Measurements from ENCODE around the gene NCOA4. TPM values are rescaled to one million over a fixed set of nuclear protein-coding genes. Genes with fewer than 3 reads are reported as not detected.
"Not testable (repeated sequence)": the region's sequence is repeated elsewhere in the genome, so short reads cannot be mapped to it uniquely, and the experiment has no call there.

Gene NCOA4
- 101 and 107 TPM in 2 replicates for total RNA-seq (2014; rRNA removed; shearing (Covaris generic))
- polyA plus RNA-seq (2014; cell fraction: nucleus; rRNA removed), result 32.6 and 43.9 TPM in 2 replicates

DNA sequence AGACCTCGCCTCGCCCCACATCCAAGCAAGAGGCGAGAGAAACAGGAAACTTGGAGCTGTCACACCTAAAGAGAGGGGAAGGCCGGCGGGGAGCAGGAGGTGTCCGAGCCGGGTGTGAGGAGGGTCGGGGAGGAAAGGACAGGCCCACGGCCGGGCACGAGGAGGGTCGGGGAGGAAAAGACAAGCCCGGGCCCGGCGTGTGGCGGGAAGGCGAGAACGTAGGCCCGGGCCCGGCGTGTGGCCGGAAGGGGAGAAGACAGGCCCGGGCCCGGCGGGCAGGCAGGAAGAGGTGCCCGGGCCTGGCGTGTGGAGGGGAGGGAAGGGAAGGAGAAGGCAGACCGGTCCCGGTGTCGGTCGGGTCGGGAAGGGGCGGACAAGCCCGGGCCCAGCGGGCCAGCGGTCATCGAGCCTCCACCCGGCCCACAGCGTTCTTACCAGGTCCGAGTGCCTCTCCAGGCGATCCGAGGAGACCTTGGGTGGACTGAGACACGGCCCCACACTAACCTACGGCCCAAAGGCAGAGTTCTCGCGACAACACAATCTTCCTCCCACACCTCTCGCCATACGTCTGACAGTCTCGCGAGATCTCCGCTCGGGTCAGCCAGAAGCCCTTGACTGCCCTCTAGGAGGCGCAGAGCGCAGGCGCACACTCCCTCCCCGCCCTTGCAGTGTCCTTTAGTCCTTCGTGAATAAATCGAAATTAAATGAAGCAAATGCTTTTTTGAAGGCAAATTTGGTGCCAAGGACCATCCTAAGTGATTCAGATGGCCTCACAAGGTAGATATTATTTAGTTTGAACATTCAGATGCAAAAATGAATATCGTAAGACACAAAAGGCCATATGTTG is at the start of gene NCOA4:
Gene NCOA4, minus strand, starts transcription at position 533 of the 847 bp plus-strand sequence. CDS start 13,943 bp downstream, outside the sequence.
- DNase-seq (ENCODE audit: extremely low read depth, low read depth), result peak; percentile 98

DNA sequence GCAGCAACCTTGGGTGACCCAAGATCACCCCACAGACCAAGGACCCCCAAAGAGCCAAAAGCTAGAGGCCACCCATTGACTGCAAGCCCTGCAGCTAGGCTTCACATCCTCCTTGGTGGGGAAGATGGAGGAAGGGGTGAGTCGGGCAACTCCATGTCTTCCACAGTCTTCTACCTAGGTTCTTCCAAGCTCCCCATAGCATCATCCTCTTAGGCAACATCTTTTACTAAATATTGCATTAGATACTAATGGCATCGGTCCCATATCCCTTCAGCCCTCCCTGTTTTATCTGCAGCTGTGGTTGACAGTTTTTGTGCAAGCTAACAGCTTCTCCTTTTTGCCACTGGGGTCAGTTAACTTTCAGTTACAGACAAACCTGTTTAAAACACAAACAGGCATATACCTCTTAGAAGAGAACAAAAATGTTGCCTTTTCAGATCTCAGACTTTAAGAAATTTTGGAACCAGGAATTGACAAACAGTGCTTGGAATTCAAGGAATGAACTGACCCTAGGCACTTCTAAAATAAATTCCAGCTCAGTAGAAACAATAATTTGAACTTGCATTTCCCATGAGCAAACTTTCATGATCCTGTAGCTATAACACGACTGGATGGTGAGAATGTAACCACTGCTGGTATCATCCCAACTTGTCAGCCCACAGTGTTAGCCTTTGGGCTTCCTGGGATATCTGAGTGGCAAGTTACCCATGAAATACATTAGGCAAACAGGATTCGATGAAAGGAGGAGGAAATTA is 49.6 kb upstream of the NCOA4 start:
- DNase-seq (ENCODE audit: extremely low read depth, low read depth), result no peak

DNA sequence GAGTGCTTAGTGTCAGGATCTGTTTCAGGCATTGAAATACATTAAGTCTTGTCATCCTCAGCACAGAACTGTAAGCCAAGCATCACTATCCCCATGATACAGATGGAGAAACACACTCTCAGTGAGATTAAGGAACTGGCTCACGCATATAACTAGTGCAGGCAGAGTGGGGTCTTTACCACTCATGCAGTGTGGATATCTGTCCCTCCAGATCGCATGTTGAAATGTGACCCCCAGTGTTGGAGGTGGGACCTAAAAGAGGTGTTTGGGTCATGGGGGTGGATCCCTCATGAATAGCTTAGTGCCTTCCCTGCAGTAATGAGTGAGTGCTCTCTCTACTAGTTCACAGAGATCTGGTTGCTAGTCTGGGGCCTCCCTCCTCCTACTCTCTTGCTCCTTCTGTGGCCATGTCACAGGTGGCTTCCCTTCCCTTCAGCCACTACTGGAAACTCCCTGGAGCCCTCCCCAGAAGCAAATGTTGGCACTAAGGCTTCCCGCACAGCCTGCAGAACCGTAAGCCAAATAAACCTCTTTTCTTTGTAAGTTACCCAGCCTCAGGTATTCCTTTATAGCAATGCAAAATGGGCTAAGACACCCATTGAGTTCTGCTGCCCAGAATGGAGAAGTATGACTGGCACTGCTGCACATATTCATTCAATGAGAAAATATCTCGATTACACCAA is 47.4 kb upstream of the NCOA4 start:
- DNase-seq (ENCODE audit: extremely low read depth, low read depth), result no peak

DNA sequence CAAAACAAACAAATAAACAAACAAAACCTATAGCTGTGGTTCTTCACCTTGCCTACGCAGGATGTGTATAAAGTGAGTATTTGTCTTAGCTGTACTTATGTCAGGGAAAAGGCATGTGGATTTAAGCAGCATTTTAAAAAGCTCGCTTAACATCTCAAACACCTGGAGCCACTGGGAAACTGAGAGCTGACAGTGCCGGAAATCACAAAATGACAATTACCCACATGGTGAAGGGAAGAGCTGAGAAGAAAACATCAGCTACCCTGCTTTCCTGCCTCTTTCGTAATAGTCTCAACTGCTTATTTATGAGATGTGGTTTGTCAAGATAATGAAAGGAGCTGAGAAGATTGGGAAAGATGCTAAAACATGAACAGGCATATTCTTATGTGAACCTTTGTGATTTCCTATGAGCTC is 46.7 kb upstream of the NCOA4 start:
- no peak for DNase-seq (ENCODE audit: extremely low read depth, low read depth)

DNA sequence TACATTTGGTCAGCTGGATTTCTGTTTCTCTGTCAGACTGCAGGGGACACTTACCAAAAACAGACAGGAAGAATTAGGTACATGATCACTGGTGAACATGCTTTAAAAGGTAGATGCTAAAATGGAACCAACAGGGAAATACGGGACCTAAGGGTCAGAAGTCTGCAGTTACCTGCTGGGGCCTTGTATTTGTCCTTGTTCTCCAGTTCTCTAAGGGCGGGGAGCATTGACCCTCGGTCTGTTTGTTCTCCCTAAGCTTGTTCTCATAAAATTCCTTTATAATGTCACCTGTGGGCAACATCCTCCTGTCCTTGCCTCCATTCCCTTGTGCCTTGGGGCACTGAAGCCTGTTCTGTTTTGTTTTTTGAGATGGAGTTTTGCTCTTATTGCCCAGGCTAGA is 45.4 kb upstream of the NCOA4 start:
- no peak for DNase-seq (ENCODE audit: extremely low read depth, low read depth)

DNA sequence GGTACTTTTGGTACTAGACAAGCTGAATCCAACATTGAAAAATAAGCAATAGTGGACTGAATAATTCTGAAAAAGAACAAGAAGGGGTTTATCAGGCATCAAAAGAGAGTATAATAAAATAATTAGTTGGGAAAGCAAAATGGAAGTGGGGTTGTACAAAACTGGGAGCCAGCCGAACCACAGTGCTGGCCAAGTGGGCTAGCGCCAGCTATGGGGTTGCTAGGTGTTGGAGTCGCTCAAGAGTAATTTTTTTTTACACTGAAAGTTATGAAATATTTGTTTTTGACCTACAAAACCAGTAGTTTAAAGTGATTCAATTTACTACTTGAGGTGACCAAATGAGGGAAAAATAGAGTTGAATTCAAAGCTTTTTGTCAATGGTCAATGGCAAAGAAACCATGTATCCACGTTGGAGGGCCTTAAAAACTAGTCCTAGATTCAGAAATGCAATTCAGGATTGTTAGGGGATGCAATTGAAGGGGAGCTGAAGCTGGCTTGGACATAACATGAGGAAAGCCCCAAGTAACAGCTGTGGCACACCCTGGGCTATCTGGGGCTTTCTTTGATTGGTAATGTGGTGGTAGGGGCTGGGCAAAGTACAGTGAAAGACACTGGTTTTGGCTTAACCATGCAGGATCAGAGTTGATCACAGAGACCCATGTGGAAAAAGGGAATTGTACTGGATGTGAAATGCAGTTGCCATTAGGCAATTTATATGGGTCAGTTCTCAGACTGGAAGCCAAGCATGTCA is 43.9 kb upstream of the NCOA4 start:
- no peak for DNase-seq (ENCODE audit: extremely low read depth, low read depth)

DNA sequence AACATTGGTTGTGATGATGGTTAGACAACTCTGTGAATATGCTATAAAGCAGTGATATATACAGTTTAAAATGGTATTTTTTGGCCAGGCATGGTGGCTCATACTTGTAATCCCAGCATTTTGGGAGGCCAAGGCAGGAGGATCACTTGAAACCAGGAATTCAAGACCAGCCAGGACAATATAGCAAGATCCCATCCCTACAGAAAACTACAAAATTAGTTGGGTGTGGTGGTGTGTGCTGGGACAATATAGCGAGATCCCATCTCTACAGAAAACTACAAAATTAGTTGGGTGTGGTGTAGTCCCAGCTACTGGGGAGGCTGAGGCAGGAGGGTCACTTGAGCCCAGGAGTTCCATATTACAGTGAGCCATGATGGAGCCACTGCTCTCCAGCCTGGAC is 43.1 kb upstream of the NCOA4 start:
- DNase-seq (ENCODE audit: extremely low read depth, low read depth), result no peak

DNA sequence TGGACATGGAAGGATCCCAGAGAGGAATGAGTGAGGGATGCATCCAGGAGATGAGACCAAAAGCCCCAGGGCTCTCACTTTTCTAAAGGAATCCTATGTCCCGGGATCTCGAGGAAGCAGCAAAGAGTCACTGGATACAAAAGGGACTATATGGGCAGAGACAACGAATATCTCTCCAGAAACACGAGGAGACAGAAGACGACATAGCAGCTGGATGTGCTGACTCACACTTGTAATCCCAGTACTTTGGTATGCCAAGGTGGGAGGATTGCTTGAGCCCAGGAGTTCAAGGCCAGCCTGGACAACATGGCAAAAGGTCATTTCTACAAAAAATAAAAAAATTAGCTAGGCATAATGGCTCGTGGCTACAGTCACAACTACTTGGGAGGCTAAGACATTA is 40.3 kb upstream of the NCOA4 start:
- DNase-seq (ENCODE audit: extremely low read depth, low read depth), result no peak

DNA sequence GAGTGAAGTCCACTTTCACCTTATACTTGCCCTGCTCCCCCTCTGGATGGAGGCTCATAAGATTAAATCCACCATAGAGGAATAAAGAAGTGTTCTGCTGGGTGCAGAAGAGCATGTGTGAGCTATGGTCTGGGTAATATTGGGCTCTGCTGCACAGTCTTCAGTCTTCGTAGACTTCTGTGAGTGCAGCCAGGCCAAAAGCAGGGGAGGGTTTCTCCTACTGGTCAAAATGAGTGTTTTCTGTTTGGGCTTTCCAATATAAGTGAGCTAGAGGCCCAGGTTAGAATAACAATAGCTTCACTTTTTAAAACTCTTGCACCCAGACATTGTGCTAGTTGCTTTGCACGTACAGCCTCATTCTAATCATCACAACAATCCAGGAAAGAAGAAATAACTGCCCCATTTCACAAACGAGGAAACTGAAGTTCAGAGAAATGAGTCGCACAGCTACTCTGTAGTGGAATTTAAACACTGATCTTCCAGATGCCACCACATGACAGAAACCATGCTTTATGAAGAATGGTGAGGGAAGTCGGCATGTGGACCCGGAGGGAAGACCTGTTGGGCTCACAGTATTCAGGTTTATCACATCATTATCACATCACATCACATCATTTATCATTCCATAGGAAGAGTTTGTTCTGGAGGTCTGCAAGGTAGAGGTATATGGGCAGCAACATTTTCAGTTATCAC is 39.5 kb upstream of the NCOA4 start:
- no peak for DNase-seq (ENCODE audit: extremely low read depth, low read depth)

DNA sequence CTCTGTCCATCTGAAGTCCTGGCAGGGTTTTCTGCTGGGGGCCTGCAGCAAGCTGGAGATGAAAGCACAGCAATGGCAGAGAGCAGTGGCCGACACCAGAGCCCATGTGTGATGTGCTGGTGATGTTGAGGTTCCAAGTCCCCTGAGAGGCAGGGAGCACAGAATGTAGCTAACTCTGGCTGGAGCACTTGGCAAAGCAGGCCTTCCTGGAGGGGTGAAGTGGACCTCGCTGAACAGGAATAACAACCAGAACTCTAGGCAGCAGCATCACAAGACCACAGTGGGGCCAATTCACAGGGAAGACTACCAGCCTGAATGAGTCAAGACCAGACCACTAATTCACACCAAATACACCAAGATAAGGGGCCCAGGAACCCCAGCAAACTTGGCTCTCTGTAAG is 38.5 kb upstream of the NCOA4 start:
- DNase-seq (ENCODE audit: extremely low read depth, low read depth), result no peak

DNA sequence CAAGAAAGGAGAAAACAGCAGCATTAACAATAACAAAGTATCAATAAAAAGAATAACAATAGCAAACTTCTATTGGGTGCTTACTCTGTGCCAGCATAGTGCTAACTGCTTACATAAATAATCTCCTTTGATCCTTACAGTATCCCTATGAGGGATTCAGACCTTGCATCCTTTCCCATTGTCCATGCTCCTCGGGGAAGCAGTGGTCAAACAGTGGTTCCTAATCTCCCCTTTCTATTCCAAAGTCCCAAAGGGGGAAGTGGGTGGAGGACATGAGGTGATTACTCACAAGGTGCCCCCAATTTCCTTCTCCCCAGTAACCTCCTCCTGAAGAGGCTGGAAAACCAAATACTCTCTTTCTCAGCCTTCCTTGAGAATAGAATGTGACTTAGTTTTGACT is 37.7 kb upstream of the NCOA4 start:
- no peak for DNase-seq (ENCODE audit: extremely low read depth, low read depth)

DNA sequence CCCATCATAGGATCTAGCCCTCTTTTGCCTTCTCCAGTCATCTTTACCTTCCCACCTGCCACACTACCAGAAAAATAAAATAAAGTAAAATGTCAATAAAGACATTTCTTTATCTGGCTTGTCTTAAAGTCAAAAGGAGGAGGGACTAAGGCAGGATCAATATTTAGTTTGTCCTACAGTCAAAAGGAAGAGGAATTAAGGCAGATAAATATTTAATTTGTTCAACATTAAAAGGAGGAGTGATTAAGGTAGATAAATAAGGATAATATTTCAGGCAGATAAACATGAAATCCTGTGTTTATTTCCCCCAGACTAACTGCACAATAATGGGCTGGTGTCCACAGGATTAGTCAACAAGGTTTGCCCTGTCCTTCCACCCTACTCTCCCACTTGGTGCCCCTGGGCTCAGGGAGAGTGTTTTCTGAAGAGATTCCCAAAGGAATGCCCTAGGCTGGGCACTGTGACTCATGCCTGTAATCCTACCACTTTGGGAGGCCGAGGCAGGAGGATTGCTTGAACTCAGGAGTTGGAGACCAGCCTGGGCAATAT is 33.9 kb upstream of the NCOA4 start:
- DNase-seq (ENCODE audit: extremely low read depth, low read depth), result no peak

DNA sequence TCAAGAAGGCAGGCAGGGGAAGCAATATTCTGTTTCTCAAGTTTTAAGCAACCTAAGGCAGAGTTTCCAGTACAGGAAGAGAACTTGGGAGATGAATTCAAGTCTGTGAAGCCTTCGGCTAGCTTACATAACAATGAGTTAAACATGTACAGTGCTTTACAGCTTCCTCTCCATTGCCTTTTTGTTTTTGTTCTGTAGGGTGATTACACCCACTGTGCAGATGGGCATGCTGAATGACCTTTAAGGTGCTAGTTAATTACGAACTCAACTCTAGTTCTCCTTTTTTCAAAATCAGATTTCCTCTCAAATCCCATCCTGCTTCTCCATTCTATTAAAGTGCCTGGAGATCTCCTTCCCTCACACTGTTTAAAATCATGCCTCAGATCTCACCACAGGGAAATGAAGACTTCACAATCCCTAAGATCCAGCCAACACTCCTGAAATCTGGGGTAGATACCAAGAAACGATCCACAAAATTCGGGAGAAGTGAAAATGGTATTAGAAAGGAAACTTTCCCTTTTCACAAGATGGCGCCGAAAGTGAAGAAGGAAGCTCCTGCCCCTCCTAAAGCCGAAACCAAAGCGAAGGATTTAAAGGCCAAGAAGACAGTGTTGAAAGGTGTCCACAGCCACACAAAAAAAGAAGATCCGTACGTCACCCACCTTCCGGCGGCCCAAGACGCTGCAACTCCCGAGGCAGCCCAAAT is 32.5 kb upstream of the NCOA4 start:
- no peak for DNase-seq (ENCODE audit: extremely low read depth, low read depth)

DNA sequence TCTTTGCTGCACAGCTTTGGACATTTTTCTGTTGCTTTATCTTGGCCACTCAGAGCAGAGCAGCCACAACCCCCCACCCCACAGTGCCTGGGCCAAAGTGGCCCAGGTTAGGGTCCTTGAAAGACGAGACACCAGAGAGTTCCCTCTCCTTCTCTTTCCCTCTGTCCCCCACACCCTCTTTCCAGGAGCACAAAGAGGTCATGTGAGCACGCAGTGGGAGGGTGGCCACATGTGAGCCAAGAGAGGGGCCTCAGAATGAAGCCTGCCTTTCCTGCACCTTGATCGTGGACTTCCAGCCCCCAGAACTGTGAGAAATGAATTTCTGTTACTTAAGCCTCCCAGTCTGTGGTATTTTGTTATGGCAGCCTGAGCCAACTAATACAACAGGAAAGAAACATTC is 30.3 kb upstream of the NCOA4 start:
- DNase-seq (ENCODE audit: extremely low read depth, low read depth), result no peak

DNA sequence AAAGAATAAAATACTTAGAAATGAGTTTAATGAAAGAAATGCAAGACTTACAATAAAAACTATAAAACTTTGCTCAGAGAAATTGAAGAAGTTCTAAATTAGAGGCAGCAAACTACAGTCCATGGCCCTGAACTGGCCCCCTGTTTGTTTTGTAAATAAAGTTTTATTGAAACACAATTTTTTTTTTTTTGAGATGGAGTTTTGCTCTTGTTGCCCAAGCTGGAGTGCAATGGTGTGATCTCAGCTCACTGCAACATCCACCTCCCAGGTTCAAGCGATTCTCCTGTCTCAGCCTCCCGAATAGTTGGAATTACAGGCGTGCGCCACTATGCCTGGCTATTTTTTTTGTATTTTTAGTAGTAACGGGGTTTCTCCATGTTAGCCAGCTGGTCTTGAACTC is 27.5 kb upstream of the NCOA4 start:
- DNase-seq (ENCODE audit: extremely low read depth, low read depth), result not testable (repeated sequence)

DNA sequence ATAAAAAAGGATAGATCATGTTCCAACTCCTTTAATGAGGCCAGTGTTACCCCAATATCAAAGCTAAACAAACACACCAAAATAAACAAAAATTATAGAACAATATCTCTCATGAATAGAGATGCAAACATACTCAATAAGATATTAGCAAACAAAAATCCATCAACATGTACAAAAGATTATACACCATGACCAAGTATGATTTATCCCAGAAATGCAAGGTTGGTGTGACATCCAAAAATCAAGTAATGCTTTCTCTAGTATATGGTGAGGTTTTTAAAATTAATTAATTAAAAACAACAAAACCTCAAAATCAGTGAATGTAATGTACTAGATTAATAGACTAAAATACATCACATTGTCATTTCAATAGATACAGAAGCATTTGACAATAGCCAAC is 26.6 kb upstream of the NCOA4 start:
- DNase-seq (ENCODE audit: extremely low read depth, low read depth), result no peak

DNA sequence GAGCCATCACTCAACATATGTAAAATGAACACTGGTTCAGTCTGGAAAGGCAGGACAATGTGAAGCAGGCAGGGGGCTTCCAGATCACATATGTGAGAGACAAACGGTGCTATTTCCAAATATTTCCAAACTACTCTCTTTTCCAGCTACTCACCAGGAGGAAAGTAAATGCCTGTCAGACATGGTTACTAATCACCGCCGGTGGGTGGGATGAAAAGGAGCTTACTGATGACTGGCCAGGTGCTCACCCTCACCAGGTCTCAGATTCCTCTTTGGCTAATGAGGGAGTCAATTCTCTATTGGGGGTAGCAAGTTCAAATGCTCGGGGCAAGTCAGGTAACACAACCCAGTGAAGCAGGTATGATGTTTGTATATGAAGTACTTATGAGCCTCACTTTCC is 25.3 kb upstream of the NCOA4 start:
- no peak for DNase-seq (ENCODE audit: extremely low read depth, low read depth)

DNA sequence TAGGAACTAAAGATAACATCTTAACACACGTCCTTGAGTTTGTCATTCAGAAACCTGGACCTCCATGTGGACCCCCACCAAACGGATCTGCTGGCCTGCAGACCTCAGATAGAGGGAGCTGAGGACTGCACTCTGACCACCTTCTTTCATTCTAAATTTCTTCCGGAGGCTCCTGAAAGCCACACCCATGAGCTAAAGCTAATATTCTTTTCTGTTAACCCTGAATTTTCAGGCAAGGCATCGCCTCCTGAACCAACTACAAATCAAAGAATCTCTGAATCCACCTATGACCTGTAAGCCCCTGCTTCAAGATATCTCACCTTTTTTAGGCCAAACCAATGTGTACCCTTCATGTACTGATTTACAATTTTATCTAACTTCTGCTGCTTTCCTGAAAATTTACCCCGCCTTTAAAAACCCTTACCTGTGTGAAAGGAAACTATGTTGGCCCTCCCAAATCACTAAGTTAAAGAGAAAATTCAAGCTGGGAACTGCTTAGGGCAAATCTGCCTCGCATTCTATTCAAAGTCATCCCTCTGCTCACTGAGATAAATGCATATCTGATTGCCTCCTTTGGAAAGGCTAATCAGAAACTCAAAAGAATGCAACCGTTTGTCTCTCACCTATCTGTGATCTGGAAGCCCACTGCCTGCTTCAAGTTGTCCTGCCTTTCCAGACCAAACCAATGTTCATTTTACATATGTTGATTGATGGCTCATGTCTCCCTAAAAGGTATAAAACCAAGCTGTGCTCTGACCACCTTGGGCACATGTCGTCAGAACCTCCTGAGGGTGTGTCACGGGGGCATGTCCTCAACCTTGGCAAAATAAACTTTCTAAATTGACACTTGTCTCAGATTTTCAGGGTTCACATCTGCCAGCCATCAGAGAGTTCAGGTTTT is 23.4 kb upstream of the NCOA4 start:
- DNase-seq (ENCODE audit: extremely low read depth, low read depth), result no peak

Measured in NCI-H460 (cell line).